GM18909 (cell line): ENCODE results near the gene CCDC47.

ENCODE experiments used
- ATAC-seq: cut with Tn5 transposase; IDR thresholded peaks from one replicate; pipeline ENCODE4 v1.9.1; 2021; ENCODE audit warnings: mild to moderate bottlenecking; ENCODE audit not compliant: unreplicated experiment, poor library complexity

The CCDC47 gene

DNA sequence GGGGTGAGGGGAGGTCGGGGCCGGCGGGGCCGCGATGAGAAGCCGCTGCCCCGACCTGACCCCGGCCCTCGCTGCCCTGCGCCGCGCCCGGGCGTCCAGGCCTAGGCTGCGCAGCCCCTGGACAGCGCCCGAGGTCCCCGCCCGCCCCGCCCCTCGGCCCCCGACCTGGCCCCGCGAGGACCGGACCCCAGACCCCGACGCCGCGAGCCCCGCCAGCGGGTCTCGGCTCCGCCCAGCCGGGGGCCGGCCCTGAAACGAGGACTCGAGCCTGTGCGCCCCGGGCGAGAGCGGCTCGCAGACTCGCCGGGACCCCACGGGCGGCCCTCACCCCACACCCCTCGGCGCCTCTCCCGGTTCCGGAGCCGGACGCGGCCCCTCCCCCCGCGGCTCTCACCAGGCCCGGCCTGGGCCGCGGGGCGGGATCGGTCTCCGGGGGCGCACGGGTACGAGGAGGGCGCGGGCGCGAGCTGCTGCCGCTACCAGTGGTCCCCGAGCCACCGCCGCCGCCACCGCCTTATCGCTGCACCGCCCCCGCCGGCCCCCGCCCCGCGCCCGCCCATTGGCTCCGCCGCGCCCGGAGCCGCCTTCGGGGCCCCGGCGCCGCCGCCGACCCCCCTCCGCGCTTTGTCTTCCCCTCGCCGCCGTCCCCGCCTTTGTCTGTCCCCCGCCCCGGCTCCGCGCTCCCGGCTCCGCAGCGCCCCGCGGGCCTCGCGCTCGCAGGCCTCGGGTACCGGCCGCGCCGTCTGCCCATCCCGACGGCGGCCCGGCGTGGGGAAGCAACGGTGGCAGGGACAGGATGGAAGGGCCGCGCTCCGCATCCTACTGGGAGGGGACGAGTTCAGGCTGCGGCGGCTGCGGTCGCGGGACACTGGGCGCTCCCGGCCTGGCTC, 73.5 kb downstream of the CCDC47 start, which contains the start of gene LIMD2:
Gene LIMD2, minus strand, starts transcription at position 488 of the 890 bp plus-strand sequence. CDS start 827 bp downstream, outside the sequence.
- peak; percentile 20 for ATAC-seq

DNA sequence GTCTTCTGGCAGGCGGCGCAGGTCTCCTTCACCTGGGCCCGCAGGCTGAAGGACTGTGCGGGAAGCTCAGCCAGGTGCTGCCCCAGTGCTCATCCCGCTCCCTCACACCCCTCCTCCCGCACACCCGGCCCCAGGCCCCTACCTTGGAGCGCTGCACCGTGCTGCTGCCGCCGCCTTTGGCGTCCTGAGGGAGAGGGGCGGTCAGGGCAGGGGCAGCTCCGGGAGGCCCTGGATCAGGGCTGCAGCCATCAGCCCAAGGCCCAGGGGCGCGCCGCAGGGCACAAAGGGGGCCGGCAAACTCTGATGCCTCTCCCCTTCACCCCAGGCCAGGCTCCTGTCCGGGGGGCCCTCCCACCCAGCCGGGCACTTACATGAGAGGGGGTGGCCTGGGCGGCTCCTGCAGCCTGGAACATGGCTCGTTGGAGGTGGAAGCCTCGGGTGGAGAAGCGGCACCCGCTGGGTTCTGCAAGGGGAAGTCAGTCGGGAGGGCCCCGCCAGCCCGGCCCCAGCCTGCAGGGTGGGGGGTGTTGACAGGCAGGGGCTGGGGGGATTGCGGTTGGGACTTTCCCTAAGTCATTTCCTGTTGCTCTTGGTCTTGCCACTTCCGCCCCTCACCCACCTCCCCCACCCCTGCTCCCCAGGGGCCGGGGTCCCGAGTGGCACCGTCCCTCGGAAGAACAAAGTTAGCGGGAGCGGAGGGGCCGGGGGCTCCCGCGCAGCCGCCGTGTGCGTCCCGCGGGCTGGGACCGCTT, 74.3 kb downstream of the CCDC47 start:
- ATAC-seq = peak; percentile 28

DNA sequence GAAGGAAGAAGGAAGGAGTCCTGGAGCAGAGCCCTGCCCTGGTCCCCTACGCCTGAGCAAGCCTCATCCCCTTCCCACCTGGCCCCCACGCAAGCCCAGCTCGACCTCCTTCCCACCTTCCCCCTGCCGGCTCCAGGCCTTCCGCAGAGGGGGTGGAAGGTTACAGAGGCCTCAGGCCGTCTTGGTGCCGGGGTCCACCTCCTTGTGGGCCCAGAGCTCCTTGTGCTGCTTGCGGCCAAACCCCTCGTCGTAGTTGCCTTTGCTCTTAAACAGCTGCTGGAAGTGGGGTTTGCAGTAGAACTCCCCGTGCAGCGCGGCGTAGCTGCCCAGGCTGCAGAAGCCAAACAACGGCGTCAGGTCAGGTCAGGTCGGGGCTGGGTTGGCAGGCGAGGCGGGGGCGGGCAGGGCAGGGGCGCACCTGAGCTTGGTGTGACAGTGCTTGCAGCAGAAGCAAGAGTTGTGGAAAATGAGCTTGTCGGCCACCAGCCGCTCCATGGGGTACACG, 75.0 kb downstream of the CCDC47 start:
- ATAC-seq = no peak

DNA sequence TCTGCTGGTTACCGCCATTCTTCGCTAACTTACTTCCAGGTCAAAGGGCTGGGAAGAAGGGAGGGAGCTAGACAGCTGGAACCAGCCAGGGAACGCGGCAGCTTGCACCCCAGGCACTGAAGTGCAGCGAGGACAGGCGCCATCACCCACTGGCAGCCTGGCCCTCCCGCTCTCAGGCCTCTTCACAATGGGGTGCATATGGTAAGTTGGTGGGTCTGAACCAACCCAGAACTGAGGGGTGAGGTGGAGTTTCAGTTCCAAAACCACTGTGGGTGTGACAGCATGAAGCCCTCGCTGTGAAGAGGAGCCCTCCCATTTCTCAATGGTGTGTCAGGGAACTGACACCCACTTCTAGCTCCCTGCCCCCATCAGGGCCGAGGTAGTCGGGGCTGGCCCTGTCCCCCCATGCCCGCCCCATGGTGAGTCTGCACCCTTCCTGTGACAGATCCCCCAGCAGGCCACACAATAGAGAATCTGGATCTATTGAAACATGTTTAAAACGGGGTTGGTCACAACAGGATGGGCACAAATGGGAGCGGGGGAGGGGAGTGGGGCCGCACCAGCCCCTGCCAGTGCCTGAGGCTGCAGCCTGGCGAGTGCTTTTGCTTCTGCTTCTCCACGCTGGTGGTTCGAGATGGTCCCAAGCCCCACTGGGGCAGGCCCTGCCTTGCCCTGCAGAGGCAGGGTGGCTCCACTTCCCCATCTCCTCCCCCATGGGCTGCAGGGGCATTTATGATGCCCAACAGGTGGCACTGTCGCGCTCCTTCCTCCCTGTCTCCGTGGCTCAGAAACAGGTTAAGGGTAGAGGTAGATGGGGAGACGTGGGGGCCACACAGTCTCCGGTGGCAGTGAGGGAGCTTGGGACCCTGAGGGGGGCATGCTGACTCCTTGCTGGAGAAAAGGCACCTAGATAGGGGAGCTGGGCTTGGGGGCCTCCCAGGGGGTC, 75.8 kb downstream of the CCDC47 start:
- peak; percentile 30 for ATAC-seq

DNA sequence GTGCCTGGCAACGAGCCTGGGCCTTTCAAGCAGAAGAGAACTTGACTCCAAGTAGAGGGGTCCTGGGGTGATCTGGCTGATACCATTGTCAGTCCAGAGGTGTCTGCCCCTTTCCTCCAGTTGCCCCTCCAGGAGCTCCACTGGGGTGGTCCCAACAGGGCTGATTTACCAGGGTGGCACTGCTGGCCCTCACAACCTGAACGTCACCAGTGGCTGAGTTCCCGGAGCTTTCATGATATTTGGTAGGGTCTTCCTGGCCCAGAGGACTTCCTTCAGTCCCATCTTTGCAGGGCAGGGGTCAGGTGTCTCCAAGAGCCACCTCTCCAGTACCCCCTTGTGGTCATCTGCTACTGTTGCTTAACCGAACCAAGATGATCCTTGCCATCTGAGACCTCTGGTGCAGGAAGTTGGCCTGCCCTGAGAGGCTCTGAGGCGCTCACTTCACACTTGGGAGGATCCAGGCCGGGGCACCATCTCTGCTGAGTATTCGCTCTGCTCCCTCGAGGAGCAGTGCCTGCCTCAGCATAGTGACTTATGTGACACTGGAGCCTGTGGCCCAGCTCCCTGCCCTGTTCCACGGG, 76.9 kb downstream of the CCDC47 start:
- no peak for ATAC-seq

DNA sequence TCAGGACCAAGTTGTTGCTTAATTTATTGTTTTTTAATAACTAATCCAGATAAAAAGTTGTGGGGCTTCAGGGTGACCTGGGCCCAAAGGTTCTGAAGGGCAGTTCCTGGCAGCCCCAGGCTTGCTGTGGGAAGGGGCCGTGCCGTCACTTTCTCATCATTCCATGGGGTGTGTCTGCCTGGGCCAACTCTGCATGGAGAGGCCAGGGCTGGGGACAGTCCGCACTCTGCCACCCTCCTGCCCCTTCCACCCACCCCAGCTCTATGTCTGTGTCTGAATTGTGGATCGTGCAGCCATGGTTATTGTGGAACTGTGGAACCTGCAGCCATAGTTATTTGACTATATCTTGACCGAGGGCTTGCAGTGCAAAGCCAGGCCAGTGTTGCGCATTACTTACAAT, 77.5 kb downstream of the CCDC47 start:
- ATAC-seq = no peak
